ENCODE data around the gene ARFGEF3.

Gene ARFGEF3

GRCh38 chr6:138331984-138332383 is 170.2 kb downstream of the ARFGEF3 start:
- Histone ChIP-seq H3K27me3 (ENCODE audit: control insufficient read depth, insufficient read depth, low read length) (no peaks in the 10 kb centered on the region), H3K4me3 (ENCODE audit: low read depth, low read length) (peak overlapping the region; percentile 31), H3K4me1 (ENCODE audit: control insufficient read depth, insufficient read depth, low read length) (peaks cover 25% of the 10 kb centered on the region), H3K9ac (ENCODE audit: low read depth, low read length) (peak overlapping the region; percentile 9), H3K9me3 (ENCODE audit: control insufficient read depth, insufficient read depth, low read length) (no peaks in the 10 kb centered on the region), H3K36me3 (ENCODE audit: control insufficient read depth, insufficient read depth, low read length) (no peaks in the 10 kb centered on the region)

- no peaks in the 10 kb centered on the region for H3K27me3 ChIP-seq (ENCODE audit: control insufficient read depth, insufficient read depth, low read length)
- H3K4me3 ChIP-seq (ENCODE audit: low read depth, low read length): no peak overlapping the region
- peaks cover 25% of the 10 kb centered on the region for H3K4me1 ChIP-seq (ENCODE audit: control insufficient read depth, insufficient read depth, low read length)
- no peaks in the 10 kb centered on the region for H3K36me3 ChIP-seq (ENCODE audit: control insufficient read depth, insufficient read depth, low read length)
- no peak overlapping the region for H3K9ac ChIP-seq (ENCODE audit: low read depth, low read length)
- H3K9me3 ChIP-seq (ENCODE audit: control insufficient read depth, insufficient read depth, low read length): no peaks in the 10 kb centered on the region
These were observed 172.3 kb downstream of the ARFGEF3 start for GRCh38 chr6:138334000-138334399.

GRCh38 chr6:138334963-138335362 is 173.2 kb downstream of the ARFGEF3 start:
- Histone ChIP-seq H3K4me1 (ENCODE audit: control insufficient read depth, insufficient read depth, low read length) (peaks cover 23% of the 10 kb centered on the region), H3K9me3 (ENCODE audit: control insufficient read depth, insufficient read depth, low read length) (no peaks in the 10 kb centered on the region), H3K27me3 (ENCODE audit: control insufficient read depth, insufficient read depth, low read length) (no peaks in the 10 kb centered on the region), H3K36me3 (ENCODE audit: control insufficient read depth, insufficient read depth, low read length) (no peaks in the 10 kb centered on the region), H3K4me3 (ENCODE audit: low read depth, low read length) (no peak overlapping the region), H3K9ac (ENCODE audit: low read depth, low read length) (no peak overlapping the region)

- H3K36me3 ChIP-seq (ENCODE audit: control insufficient read depth, insufficient read depth, low read length): no peaks in the 10 kb centered on the region
- H3K9ac ChIP-seq (ENCODE audit: low read depth, low read length): no peak overlapping the region
- no peaks in the 10 kb centered on the region for H3K27me3 ChIP-seq (ENCODE audit: control insufficient read depth, insufficient read depth, low read length)
- H3K4me3 ChIP-seq (ENCODE audit: low read depth, low read length): no peak overlapping the region
- peaks cover 14% of the 10 kb centered on the region for H3K4me1 ChIP-seq (ENCODE audit: control insufficient read depth, insufficient read depth, low read length)
- H3K9me3 ChIP-seq (ENCODE audit: control insufficient read depth, insufficient read depth, low read length): no peaks in the 10 kb centered on the region
These were observed 174.5 kb downstream of the ARFGEF3 start for GRCh38 chr6:138336221-138336620.

GRCh38 chr6:138337076-138337475 is 175.3 kb downstream of the ARFGEF3 start:
- no peak overlapping the region for H3K9ac ChIP-seq (ENCODE audit: low read depth, low read length)
- H3K4me1 ChIP-seq (ENCODE audit: control insufficient read depth, insufficient read depth, low read length): peaks cover 9% of the 10 kb centered on the region
- H3K4me3 ChIP-seq (ENCODE audit: low read depth, low read length): no peak overlapping the region
- H3K9me3 ChIP-seq (ENCODE audit: control insufficient read depth, insufficient read depth, low read length): no peaks in the 10 kb centered on the region
- H3K36me3 ChIP-seq (ENCODE audit: control insufficient read depth, insufficient read depth, low read length): no peaks in the 10 kb centered on the region
- H3K27me3 ChIP-seq (ENCODE audit: control insufficient read depth, insufficient read depth, low read length): no peaks in the 10 kb centered on the region

GRCh38 chr6:138339024-138339423 is 177.3 kb downstream of the ARFGEF3 start:
- Histone ChIP-seq H3K4me1 (ENCODE audit: control insufficient read depth, insufficient read depth, low read length) (no peaks in the 10 kb centered on the region), H3K9me3 (ENCODE audit: control insufficient read depth, insufficient read depth, low read length) (no peaks in the 10 kb centered on the region), H3K27me3 (ENCODE audit: control insufficient read depth, insufficient read depth, low read length) (no peaks in the 10 kb centered on the region), H3K36me3 (ENCODE audit: control insufficient read depth, insufficient read depth, low read length) (no peaks in the 10 kb centered on the region), H3K4me3 (ENCODE audit: low read depth, low read length) (no peak overlapping the region), H3K9ac (ENCODE audit: low read depth, low read length) (no peak overlapping the region)

GRCh38 chr6:138341176-138341575 is 179.4 kb downstream of the ARFGEF3 start:
- no peak overlapping the region for H3K9ac ChIP-seq (ENCODE audit: low read depth, low read length)
- no peaks in the 10 kb centered on the region for H3K27me3 ChIP-seq (ENCODE audit: control insufficient read depth, insufficient read depth, low read length)
- H3K4me3 ChIP-seq (ENCODE audit: low read depth, low read length): no peak overlapping the region
- no peaks in the 10 kb centered on the region for H3K36me3 ChIP-seq (ENCODE audit: control insufficient read depth, insufficient read depth, low read length)
- peaks cover 4% of the 10 kb centered on the region for H3K4me1 ChIP-seq (ENCODE audit: control insufficient read depth, insufficient read depth, low read length)
- H3K9me3 ChIP-seq (ENCODE audit: control insufficient read depth, insufficient read depth, low read length): no peaks in the 10 kb centered on the region

GRCh38 chr6:138343112-138343511 is 181.4 kb downstream of the ARFGEF3 start:
- Histone ChIP-seq H3K4me3 (ENCODE audit: low read depth, low read length) (no peak overlapping the region), H3K27me3 (ENCODE audit: control insufficient read depth, insufficient read depth, low read length) (no peaks in the 10 kb centered on the region), H3K9me3 (ENCODE audit: control insufficient read depth, insufficient read depth, low read length) (no peaks in the 10 kb centered on the region), H3K36me3 (ENCODE audit: control insufficient read depth, insufficient read depth, low read length) (no peaks in the 10 kb centered on the region), H3K4me1 (ENCODE audit: control insufficient read depth, insufficient read depth, low read length) (peaks cover 9% of the 10 kb centered on the region), H3K9ac (ENCODE audit: low read depth, low read length) (no peak overlapping the region)

GRCh38 chr6:138345565-138346285 is 184.0 kb downstream of the ARFGEF3 start:
- Histone ChIP-seq H3K4me1 (ENCODE audit: control insufficient read depth, insufficient read depth, low read length) (peaks cover 9% of the 10 kb centered on the region), H3K9me3 (ENCODE audit: control insufficient read depth, insufficient read depth, low read length) (no peaks in the 10 kb centered on the region), H3K36me3 (ENCODE audit: control insufficient read depth, insufficient read depth, low read length) (no peaks in the 10 kb centered on the region), H3K4me3 (ENCODE audit: low read depth, low read length) (no peak overlapping the region), H3K9ac (ENCODE audit: low read depth, low read length) (no peak overlapping the region), H3K27me3 (ENCODE audit: control insufficient read depth, insufficient read depth, low read length) (no peaks in the 10 kb centered on the region)

- Histone ChIP-seq H3K4me3 (ENCODE audit: low read depth, low read length) (no peak overlapping the region), H3K9me3 (ENCODE audit: control insufficient read depth, insufficient read depth, low read length) (no peaks in the 10 kb centered on the region), H3K9ac (ENCODE audit: low read depth, low read length) (no peak overlapping the region), H3K4me1 (ENCODE audit: control insufficient read depth, insufficient read depth, low read length) (peaks cover 9% of the 10 kb centered on the region), H3K36me3 (ENCODE audit: control insufficient read depth, insufficient read depth, low read length) (no peaks in the 10 kb centered on the region), H3K27me3 (ENCODE audit: control insufficient read depth, insufficient read depth, low read length) (no peaks in the 10 kb centered on the region)
These were observed 184.8 kb downstream of the ARFGEF3 start for GRCh38 chr6:138346302-138347195.

GRCh38 chr6:138347864-138348263 is 186.1 kb downstream of the ARFGEF3 start:
- Histone ChIP-seq H3K4me3 (ENCODE audit: low read depth, low read length) (no peak overlapping the region), H3K4me1 (ENCODE audit: control insufficient read depth, insufficient read depth, low read length) (peaks cover 9% of the 10 kb centered on the region), H3K9ac (ENCODE audit: low read depth, low read length) (no peak overlapping the region), H3K9me3 (ENCODE audit: control insufficient read depth, insufficient read depth, low read length) (no peaks in the 10 kb centered on the region), H3K27me3 (ENCODE audit: control insufficient read depth, insufficient read depth, low read length) (no peaks in the 10 kb centered on the region), H3K36me3 (ENCODE audit: control insufficient read depth, insufficient read depth, low read length) (no peaks in the 10 kb centered on the region)

- Histone ChIP-seq H3K4me1 (ENCODE audit: control insufficient read depth, insufficient read depth, low read length) (peaks cover 9% of the 10 kb centered on the region), H3K36me3 (ENCODE audit: control insufficient read depth, insufficient read depth, low read length) (no peaks in the 10 kb centered on the region), H3K9ac (ENCODE audit: low read depth, low read length) (no peak overlapping the region), H3K4me3 (ENCODE audit: low read depth, low read length) (no peak overlapping the region), H3K9me3 (ENCODE audit: control insufficient read depth, insufficient read depth, low read length) (no peaks in the 10 kb centered on the region), H3K27me3 (ENCODE audit: control insufficient read depth, insufficient read depth, low read length) (no peaks in the 10 kb centered on the region)
These were observed 188.2 kb downstream of the ARFGEF3 start for GRCh38 chr6:138349891-138350290.
